GM19328 (cell line): ENCODE data around the gene IQGAP3.

Experiments used
- ATAC-seq: cut with Tn5 transposase; IDR thresholded peaks from one replicate; pipeline ENCODE4 v1.9.1; 2021; ENCODE audit warnings: mild to moderate bottlenecking, moderate library complexity; ENCODE audit not compliant: unreplicated experiment

Gene IQGAP3

GRCh38 chr1:156499194-156499841, 73.0 kb downstream of the IQGAP3 start:
- ATAC-seq: no peak

- ATAC-seq: no peak
These were observed 73.8 kb downstream of the IQGAP3 start for GRCh38 chr1:156498432-156499193.

DNA sequence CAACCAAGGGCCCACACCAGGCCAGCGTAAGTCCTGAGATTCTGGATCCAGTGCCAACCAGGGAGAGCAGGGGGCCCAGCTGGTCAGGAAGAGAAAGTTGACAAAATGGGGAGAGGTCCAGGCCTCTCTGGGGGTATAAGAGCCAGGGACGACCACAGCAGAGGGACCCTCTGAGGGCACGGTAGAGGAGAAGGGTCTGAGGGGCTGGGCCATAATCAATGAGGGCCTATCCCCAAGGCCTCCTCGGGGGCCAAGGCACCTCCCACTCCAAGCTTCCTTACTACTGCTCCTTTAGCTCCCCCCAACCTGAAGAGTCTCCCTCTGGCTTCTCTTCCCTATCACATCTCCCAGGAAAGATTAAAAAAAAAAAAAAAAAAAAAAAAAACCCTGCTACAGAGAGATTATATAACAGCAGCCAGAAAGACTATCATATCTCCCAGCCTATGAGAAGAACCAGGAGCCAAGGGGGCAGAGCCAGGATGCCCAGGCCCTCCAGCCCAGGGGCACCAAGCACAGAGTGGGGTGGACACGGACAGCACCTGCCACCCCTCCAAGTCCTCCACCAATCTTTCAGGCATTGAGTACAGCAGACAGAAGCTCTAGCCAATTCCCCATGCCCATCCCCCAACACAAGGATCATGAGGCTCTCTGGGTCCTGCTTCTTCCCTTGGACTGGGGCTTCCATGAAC, 74.5 kb downstream of the IQGAP3 start:
- ATAC-seq: no peak

GRCh38 chr1:156497078-156497742, 75.2 kb downstream of the IQGAP3 start:
- ATAC-seq: no peak

DNA sequence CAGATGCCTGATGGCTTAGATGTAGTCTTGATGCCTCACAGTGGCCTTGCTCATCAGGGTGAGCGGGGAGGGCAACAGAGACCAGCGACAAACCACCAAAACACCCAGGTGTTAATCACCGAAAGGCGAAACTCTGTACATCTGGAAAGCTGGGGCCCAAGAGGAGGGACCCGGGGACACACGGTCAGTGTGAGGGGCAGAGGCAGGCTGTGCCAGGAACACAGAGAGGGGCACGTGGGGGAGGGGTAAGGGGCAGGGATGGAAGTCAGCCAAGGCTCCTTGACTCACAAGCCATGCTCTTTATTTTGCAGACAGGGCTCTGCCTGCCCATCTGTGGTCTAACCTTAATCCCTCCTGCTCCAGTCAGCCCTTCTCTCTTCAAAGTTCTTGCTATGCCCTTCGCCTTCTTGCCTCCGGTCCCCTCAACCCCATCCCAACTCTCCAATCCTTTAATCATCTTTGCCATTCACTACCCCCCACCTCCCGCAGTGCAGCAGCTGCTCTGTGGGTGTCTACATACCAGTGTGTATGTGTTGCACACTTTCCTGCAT, 76.1 kb downstream of the IQGAP3 start:
- ATAC-seq: no peak

DNA sequence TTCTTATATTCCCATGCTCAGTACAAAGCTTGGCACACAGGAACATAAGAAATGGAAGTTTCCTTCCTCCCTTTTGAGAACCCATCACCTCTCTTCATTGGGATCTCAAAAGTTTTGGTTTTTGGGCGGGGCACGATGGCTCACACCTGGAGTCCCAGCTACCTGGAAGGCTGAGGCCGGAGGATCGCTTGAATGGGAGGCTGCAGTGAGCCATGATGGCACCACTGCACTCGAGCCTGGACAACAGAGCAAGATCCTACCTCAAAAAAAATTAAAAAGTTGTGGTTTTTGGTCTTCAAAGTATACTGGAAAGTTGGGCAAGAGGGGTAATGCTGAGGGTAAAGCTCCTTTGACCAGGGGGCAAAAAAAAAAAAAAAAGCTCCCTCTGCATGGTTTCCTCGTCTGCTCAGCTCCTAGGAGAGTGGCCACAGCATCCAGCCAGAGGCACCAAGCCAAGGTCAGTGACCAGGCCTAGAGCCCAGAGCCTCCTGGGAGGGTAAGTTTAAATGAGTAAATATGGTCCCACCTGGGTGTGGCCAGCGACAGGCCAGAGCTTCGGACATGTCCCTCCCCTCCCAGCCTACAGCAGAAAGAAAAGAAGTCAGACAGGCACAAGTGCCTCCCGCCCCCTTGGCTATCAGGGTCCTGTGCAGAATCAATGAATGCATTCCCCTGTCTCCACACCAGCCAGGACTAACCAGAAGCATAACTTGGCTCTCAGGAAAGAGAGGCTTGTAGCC, 76.8 kb downstream of the IQGAP3 start:
- no peak for ATAC-seq

GRCh38 chr1:156494309-156494895, 78.0 kb downstream of the IQGAP3 start:
- ATAC-seq: no peak

- ATAC-seq: no peak
These were observed 78.6 kb downstream of the IQGAP3 start for GRCh38 chr1:156493742-156494141.

DNA sequence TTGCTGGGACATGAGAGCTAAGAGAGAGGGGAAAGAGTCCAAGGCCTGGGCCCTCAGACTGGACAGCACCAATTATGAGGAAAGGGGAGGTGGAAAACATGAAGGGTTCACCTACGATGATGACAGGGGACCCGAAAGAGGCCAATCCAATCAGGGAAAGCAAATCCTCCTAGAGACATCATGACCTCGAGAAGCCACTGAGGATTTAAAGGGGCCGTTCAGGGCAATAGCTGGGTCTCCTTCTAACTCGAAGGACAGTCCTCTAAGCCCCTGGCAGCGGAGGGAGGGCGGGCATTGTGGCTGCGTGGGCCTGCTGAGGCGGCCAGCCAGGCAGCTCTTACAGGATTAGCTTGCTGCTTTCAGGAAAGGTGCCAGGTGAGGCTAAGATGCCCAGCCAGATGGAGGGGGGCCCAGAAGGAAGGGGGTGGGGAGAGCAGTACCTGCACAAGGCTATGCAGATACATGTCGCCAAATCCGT, 79.2 kb downstream of the IQGAP3 start:
- ATAC-seq: no peak

DNA sequence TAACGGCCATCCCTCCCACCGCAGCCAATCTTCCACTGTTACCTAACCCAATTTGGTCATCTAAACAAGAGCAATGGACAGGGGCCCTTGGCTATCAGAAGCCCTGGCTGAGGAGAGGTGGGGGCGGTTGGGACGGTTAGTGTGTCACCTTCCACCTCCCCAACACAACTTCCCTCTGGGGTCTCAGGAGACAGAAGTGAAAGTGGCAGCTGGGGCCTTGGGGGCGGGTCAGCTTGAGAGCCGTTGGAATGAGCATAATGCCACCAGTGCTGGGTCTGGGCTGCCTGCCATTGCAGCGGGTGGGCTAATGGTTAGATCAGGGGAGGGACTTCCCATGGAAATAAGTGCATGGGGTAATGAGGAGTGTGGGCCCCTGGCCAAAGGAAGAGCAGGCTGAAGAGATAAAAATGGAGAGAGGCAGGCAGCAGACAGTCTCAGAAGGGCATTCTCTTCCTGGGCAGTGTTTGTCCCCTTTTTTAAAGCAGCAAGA, 79.7 kb downstream of the IQGAP3 start:
- ATAC-seq: no peak

GRCh38 chr1:156492013-156492590, 80.3 kb downstream of the IQGAP3 start:
- no peak for ATAC-seq

- ATAC-seq: no peak
These were observed 81.0 kb downstream of the IQGAP3 start for GRCh38 chr1:156491151-156491949.

DNA sequence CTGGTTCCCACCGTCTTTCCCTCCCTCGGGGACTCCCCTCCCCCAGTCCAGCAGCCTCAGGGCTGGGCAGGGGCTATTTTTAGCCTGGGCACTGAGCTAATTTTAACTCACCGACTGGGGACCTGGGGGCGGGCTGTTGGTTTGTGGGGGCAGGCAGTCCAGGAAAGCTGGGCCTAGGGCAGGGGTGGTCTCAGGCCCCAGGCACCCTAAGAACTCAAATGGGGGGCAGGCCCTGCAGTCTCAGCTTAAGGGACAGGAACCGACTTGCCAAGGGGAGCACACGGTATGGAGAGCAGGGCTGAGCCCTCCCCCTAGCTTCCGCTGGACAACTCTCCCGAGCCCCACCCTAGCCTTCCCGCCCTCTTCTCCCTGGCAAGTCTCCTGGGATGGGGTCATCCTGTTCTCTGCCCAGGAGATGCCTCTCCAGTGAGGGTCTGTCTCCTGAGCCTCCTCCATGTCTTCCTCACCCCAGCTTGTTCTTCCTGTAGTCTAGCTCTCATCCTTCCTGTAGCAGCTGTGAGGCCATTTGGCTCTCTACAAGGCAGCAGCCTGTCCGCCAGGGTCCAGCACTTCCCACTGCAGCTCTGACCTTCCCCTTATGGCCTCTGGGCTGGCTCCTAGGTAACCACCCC, 81.8 kb downstream of the IQGAP3 start:
- no peak for ATAC-seq

DNA sequence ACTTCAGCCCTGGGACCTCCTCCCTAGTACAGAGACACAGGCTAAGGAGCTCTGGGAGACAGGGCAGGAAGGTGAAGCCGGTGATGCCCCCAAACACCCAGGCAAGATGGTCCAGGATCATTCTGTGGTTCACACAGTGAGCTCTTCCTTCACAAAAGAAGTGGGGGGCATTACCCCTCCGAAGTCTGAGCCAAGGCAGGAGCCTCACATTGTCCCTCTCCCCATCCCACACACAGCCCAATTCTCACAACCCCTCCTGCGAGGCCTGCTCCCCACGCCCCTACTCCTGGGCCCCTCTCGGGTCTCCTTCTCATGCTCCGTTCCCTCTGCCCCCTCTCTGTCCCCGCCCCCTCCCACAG, 82.5 kb downstream of the IQGAP3 start:
- no peak for ATAC-seq

DNA sequence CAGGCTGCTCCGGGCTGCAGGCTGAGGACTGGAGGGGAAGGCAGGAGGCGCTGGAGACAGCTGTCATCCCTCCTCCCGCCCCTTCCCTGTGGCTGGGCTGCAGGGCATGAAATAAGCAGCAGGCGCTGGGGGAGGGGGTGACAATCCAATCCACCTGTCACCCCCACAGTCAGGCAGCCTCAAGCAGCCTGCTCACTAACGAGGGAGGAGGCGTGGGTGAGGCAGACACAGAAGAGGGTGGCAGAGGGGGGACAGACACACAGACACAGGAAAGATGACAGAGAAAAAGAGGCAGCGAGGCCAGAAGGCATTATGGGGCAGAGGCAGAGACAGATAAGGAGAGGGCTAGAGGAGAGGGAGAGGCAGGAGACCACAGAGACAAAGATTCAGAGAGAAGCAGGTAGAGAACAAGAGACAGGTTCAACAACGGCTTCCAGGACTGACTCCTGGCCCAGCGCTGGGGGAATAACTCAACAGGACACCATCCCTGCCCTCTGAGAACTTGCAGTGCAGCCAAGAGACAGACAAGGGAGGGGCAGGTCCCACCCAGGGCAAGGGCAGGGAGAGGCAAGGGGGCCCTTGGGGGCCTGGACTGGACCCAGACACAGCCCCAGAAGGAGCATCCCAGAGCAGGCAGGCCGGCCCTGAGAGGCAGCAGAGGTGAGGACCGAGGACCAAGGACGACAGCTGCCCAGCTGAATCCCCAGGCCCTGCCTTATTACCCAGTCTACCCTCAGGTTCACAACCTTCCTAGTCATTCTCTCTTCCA, 83.0 kb downstream of the IQGAP3 start:
- no peak for ATAC-seq

- peak; percentile 58 for ATAC-seq
These were observed 83.7 kb downstream of the IQGAP3 start for GRCh38 chr1:156488566-156489165.

- no peak for ATAC-seq
These were observed 84.5 kb downstream of the IQGAP3 start for GRCh38 chr1:156487862-156488261.
